Measurements from ENCODE around the gene STK11. TPM values are rescaled to one million over a fixed set of nuclear protein-coding genes. Genes with fewer than 3 reads are reported as not detected.

The STK11 gene
- total RNA-seq, 1 donor from 2014 or later: 54.8 TPM

DNA sequence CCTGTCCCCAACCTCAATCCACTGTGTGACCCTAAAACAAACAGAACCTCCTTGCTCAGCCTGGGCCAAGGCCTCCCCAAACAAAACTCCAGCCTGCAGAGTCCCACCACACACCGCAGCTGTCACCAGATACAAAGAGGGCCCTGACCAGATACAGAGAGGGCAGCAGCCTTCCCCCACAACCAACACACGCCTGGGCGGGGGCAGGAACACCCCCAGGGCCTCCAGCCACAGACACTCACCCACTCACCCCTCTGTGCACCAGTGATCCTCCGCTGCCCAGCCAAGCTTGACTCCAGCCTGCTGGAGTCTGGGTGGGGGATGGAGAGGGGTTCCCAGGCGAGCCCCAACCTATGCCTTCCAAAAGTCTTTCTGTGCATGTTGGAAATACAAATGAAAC is 57.6 kb downstream of the STK11 start:
- intact Hi-C loops (cut with DNase I): no loop called here
- ATAC-seq (ENCODE audit: poor library complexity) (no peak), DNase-seq (no peak)

DNA sequence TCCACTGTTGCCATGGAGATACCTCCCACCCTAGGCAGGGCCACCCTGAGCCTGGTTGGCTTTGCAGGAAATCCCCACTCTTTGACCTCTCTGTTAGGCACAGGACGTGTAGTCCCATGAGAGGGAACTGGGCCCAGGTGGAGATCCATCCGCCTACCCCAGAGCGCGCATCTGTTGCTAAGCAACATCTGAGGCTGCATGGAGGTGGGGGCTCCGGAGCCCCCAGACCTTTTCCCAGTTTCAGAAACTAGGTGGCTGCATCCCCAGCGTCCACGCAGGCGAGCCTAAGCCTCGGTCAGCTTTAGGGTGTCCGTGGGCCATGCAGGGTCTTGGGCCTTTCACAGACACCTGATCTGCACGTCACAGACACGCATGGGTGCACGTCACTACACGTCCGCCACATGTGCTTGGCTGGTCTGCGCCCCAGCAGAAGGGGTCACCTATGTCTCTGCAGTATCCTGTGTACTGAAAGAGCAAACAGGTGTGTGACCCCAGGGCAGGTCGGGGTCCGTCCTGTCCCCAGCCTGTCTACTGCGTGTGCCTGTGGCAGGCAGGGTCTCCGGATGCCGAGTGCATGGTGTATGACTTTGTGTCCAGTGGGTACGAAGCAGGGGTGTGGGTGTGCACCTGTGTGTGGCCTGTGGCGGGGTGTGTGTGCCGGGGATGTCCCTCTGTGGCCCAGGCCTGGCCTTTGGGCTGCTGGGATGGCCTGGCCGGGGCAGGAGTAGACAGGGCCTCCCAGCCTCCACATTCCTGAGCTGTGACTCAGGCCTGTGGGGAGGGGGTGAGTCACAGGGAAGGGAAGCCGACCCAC is 59.4 kb downstream of the STK11 start:
- intact Hi-C loops (cut with DNase I): no loop called here
- ATAC-seq (ENCODE audit: poor library complexity): no peak

DNA sequence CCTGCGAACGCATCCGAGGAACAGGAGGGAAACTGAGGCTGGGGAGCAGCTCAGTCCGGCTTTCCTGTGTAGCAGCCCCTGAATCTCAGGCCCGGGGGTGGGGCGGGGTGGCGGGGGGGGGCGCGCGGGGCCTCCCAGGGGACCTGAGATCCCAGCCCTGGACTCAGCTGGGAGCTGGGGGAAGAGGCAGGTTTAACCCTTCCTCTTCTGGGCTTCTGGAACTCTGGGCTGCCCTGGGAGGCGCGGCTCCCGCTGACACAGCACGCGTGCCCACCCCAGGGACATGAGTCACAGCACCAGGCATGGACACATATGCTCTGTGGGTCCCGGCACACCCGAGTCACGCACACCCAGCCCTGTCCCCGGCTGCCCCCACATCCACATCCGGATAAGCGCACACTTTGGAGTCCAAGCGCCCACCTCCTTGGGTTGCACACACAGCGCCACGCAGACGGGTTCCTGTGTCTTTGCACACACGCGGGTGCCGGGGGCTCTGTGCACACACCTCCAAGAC is 60.1 kb downstream of the STK11 start:
- ATAC-seq (ENCODE audit: poor library complexity) (no peak), DNase-seq (peak; percentile 81)
- intact Hi-C loops (cut with DNase I): no loop called here

More for the DNA sequence above, 59.4 kb downstream of the STK11 start:
- DNase-seq: peak; percentile 81

DNA sequence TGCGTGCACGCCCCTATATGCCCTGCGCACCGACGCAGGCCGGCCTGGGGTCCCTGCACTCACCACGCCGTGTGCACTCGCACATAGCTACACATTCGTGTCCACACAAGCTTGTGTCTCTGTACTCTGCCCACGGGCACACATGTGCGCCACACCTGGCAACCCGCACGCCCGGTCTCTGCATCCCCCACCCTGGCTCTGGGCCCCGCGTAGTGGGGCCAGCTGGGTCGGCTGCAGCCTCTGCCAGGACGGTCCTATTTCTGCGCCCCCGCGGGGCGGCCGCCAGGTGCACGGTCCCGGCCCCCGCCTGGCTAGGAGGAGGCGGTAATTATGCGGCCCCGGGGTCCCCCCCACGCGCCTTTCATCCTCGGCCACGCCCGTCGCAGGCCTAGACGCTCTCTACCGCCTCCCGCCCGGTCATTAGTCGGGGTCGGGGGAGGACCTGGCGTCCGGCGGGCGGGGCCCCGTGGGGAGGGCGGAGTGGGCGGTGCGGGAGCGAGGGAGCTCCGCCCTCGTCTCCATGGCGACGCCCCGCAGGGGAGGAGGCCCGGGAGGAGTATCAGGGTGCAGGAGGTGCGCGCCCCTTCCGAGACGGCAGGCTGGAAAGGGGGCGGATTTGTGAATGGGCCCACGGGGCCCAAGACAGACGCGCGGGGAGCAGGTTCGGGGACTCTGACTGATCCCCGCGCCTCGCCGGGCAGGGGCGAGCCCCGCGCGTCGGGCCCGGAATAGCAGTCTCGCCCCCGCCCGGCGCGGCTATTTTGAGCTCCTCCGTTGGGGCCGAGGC is 60.7 kb downstream of the STK11 start:
- intact Hi-C loops (cut with DNase I): no loop called here
- peak; percentile 93 for DNase-seq
- peak; percentile 54 for ATAC-seq (ENCODE audit: poor library complexity)

DNA sequence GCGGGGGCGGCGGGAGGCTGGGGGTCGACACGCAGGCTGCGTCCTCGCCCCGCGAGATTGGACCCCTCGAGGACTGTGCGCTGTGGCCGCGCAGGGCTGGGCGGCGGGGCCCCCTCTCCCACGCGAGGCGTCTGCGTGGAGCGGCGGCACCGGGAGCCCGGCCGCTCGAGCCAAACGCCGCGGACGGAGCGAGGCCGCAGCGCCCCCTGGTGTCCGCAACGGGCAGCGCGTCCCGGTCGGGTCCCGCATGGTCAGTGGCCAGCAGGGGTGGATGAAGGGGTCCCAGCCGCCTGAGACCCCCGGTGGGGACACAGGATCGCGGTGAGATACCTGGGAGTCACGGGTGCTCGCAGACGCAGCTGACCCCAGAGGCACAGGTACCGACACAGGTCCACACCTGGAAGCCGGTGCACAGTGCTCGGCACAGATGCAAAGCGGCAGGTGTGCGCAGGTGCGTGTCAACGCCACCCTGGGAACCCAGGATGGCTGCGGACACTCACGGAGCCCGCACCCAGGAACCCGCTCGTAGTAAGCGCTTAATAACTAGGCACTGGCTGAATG is 61.4 kb downstream of the STK11 start:
- ATAC-seq (ENCODE audit: poor library complexity) (peak; percentile 40), DNase-seq (peak; percentile 84)
- intact Hi-C loops (cut with DNase I): no loop called here

DNA sequence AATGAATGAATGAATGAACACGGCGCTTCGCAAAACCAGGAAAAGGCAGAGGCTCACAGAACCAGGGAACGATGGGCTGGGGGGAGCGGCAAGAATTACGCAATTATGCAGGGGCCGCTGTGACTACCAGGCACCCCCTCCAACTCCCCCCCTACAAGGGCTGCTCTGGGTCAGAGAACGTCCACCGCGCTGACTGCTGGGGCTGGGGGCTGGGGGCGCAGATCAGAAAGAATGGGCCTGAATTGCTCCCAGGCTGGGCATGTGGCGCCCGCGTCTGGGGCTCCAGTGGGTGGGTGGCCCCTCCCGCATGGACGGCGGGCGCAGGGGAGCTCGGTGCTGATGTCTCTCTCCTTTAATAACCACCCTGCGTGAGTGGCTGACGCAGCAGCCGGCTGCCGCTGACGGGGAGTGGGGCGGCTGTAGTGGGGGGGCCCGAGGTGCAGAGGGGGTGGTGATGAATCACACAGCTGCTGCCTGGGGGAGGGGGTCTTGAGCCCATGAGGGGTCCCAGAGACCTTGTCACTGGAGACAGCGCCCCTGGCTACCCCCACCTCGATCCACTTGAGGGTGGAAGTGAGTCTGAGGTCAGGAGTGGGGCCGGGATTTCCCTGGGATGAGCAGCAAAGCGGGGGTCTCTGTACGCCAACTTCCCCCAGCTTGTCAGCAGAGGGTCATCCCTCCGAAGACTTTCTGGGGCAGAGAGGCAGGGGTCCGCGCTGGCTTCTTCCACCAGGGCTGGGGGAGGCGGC is 62.1 kb downstream of the STK11 start:
- DNase-seq (no peak), ATAC-seq (ENCODE audit: poor library complexity) (no peak)
- intact Hi-C loops (cut with DNase I): loop anchor here (2.0 kb wide), 1 partner anchor 23 kb away; no protein-coding TSS in a partner anchor

DNA sequence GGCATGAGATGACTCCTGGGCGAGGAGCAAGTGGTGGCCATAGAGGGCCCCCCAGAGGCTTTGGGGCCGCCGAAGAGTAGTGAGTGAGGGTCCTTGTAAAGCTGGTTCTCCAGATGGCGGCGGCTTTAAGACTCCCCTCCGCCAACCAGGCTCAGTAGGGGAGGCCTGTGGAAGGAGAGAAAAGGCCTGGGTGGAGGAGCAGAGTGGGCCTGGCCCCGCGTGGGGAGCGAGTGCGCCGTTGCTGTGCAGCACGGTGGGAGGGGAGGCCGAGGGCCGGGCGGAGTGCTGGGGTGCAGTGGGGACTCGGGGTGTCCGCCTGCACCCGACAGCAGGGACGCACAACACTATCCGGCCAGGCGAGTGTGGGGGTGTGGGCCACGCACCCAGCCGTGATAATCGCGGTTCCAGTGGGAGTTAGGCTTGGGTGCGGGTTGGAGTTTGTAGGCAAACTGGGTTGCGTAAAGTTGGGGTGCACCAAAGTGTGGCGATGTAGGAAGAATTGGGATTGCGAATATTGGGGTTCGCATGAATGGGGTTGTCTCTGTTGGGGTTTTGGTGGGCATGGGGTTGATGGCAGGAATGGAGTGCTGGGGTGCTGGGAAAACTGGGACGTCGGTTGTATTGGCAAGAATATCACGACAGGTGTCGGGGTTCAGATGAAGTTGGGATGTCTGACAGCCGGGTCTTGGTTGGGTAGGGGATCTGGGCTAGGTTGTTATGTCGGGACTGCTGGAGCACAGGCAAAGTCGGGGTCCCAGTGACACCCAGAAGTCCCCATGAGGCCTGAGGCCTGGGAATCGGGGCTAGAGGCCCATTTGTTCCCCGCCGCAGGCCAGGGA is 62.9 kb downstream of the STK11 start:
- no peak for DNase-seq
- no peak for ATAC-seq (ENCODE audit: poor library complexity)
- intact Hi-C loops (cut with DNase I): loop anchor here (2.0 kb wide), 1 partner anchor 24 kb away; no protein-coding TSS in a partner anchor

DNA sequence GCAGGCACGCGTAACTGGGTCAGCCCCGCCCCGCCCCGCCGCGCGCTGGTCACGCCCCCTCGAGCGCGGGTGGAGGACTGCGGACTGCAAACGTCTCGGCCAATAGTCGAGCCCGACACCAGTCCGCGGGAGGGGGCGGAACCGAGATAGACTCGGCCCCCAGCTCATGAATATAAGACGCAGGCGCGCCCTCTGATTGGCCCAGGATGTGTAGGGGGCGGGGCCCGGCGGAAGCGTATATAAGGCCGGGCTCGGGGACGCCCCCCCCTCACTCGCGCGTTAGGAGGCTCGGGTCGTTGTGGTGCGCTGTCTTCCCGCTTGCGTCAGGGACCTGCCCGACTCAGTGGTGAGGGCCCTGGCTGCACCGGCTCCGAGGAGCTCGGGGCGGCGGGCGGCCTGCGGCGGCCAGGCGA is 63.5 kb downstream of the STK11 start, which contains the start of gene CIRBP:
TSS of gene CIRBP (plus strand) at position 268 of the 413 bp plus-strand sequence. CDS start 1,602 bp downstream, outside the sequence.
- intact Hi-C loops (cut with DNase I): loop anchor here (2.0 kb wide), 1 partner anchor 24 kb away; no protein-coding TSS in a partner anchor
- DNase-seq (peak; percentile 100), ATAC-seq (ENCODE audit: poor library complexity) (peak; percentile 73)

DNA sequence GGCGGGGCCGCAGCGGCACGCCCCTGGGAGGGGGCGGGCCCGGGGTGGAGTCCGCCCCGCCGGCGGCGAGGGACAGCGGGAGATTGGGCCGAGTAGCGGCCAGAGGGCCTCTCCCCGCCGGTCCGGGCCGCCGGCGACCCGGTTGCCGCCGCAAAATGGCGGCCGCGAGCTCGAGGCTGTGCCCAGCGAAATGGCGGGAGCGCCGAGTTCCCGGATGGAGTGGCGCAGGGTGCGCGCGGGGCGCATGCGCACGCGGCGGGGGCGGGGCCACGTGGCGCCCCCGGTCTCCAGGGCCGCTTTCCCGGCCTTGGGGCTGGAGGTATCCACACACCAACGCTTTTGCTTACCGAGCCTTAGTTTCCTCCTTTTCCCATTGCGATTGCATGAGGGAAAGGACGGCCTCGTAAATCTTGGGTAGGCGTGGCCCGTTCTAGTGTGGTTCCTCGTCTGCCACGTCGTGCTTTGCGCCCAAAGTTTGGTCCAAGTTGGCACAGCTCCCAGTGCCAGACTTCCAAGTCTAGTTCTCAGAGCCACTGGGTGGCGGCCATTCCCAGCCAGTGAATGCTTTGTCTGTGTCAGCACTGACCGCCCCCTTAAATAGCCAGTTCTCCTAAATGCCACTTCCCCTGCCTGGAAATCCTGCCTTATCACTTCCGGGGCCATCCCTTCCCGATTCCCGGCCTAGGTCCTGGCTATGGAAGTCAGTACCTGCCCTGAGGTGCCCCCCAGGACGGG is 64.1 kb downstream of the STK11 start:
- intact Hi-C loops (cut with DNase I): loop anchor here (2.0 to 10.0 kb wide), 2 partner anchors 25 to 115 kb away; partner anchors contain the start of gene NDUFS7
- DNase-seq: peak; percentile 91
- ATAC-seq (ENCODE audit: poor library complexity): peak; percentile 40

DNA sequence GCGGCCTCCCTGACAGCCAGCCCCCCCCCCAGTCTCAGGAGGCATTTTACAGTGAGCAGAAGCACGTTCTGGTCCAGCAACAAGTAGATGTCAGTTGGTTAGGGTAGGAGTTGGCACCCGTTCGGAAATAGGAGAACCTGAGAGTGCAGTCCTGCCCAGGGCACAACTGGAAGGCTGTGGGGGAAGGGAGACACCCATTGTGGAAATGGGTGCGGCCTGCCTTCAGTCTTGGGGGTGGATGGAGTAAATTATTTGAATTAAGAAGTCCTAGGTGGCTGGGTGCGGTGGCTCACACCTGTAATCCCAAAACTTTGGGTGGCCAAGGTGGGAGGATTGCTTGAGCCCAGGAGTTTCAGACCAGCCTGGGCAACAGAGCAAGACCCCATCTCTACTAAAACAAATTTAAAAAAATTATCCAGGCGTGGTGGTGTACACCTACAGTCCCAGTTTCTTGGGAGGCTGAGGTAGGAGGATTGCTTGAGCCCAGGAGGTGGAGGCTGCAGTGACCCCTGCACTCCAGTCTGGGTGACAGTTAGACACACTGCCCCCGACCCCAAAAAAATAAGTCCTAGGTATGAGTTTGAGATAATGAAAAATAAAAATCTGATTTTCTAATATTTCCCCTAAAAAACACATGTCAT is 64.8 kb downstream of the STK11 start:
- intact Hi-C loops (cut with DNase I): loop anchor here (10.0 kb wide), 1 partner anchor 114 kb away; the partner anchor contains the start of gene NDUFS7
- no peak for DNase-seq

DNA sequence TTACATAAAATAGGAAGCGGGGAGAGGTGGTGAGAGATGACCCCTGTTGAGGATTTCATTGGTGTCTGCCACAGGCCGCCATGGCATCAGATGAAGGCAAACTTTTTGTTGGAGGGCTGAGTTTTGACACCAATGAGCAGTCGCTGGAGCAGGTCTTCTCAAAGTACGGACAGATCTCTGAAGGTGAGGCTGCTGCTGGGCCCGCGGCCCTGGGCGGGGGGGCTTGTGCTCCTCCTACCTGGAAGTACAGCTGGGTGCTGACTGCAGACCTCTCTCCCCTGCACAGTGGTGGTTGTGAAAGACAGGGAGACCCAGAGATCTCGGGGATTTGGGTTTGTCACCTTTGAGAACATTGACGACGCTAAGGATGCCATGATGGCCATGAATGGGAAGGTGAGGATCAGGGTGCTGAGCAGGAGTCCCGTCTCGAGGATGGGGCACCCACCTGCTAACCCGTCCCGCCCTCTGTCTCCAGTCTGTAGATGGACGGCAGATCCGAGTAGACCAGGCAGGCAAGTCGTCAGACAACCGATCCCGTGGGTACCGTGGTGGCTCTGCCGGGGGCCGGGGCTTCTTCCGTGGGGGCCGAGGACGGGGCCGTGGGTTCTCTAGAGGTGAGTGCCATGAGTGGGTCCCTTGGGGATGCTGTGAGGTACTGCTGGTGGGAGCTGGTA is 65.4 kb downstream of the STK11 start:
- intact Hi-C loops (cut with DNase I): loop anchor here (10.0 kb wide), 1 partner anchor 114 kb away; the partner anchor contains the start of gene NDUFS7
- no peak for ATAC-seq (ENCODE audit: poor library complexity)
- no peak for DNase-seq

More for the DNA sequence above, 64.8 kb downstream of the STK11 start:
- ATAC-seq (ENCODE audit: poor library complexity): no peak

DNA sequence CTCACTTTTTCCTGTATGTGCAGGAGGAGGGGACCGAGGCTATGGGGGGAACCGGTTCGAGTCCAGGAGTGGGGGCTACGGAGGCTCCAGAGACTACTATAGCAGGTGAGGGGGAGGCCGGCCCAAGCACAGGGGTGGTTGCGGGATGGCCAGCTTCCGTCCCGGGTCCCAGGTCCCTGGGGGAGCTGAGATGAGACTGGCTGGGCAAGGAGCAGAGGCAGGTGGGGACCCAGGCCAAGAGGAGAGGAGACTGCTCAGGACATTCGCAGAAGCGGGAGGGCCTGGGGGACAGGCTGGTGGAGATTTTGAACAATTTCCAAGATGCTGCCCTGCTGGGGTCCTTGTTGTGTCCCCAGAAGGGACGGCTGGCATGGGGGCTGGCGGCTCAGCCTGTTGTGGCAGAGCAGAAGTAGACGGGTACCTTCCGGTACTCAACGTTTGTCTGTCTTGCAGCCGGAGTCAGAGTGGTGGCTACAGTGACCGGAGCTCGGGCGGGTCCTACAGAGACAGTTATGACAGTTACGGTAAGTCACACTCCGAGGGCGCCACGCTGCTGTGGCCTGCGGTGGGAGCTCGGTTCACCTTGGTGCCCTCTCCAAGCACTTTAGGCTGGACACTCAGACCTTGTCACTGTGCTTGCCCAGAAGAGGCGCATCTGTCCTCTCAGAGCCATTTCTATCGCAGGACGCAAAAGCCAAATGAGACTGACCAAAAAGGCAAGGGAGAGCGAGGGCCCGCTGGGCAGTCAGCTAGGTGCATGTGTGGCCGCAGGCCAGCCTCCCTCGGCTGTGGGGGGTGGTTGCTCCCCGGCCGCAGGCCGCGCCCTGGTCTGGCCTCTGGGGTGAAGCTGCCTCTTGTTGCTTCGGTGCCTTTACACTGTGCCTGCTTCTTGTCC is 66.2 kb downstream of the STK11 start:
- ATAC-seq (ENCODE audit: poor library complexity) (no peak), DNase-seq (no peak)
- intact Hi-C loops (cut with DNase I): loop anchor here (10.0 kb wide), 1 partner anchor 113 kb away; the partner anchor contains the start of gene NDUFS7

DNA sequence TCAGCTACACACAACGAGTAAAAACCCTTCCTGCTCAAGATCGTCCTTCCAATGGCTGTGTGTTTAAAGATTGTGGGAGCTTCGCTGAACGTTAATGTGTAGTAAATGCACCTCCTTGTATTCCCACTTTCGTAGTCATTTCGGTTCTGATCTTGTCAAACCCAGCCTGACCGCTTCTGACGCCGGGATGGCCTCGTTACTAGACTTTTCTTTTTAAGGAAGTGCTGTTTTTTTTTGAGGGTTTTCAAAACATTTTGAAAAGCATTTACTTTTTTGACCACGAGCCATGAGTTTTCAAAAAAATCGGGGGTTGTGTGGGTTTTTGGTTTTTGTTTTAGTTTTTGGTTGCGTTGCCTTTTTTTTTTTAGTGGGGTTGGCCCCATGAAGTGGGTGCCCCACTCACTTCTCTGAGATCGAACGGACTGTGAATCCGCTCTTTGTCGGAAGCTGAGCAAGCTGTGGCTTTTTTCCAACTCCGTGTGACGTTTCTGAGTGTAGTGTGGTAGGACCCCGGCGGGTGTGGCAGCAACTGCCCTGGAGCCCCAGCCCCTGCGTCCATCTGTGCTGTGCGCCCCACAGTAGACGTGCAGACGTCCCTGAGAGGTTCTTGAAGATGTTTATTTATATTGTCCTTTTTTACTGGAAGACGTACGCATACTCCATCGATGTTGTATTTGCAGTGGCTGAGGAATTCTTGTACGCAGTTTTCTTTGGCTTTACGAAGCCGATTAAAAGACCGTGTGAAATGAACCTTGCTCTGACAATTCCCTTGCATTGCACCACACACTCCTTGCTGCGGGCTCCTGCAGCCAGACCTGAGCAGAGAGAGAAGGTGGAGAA is 67.1 kb downstream of the STK11 start:
- ATAC-seq (ENCODE audit: poor library complexity) (no peak), DNase-seq (no peak)
- intact Hi-C loops (cut with DNase I): loop anchor here (10.0 kb wide), 1 partner anchor 112 kb away; the partner anchor contains the start of gene NDUFS7
